AG04449 (cell line): ENCODE results near the gene TEF.

Experiments used
- CTCF ChIA-PET: fragments of 350-600 bp; formaldehyde crosslinking; extraction: SDS; loops from one replicate; lab custom pipeline; 2021; ENCODE audit warnings: antibody characterized with exemption; lab: Yijun Ruan, JAX
- POLR2A ChIA-PET: fragments of 400-600, 350-600 bp; formaldehyde crosslinking; extraction: SDS; loops from one replicate; lab custom pipeline; 2020; ENCODE audit warnings: antibody characterized with exemption, inconsistent platforms; lab: Yijun Ruan, JAX
- DNase-seq: peaks from one replicate; pipeline ENCODE4 v3.0.0-alpha.2; 2010; ENCODE audit warnings: low read depth, low spot score
- H3K4me3 ChIP-seq: 2 replicates; pipeline ENCODE4 v1.5.1; 2011; ENCODE audit warnings: low read depth, mild to moderate bottlenecking, control low read depth, low read length
- TF ChIP-seq, protein P1 (sequence below): IDR thresholded peaks from one replicate; pipeline ENCODE4 v1.5.1; 2011; ENCODE audit warnings: mild to moderate bottlenecking, moderate library complexity, low read length, control low read depth, inconsistent platforms; ENCODE audit not compliant: insufficient read depth; ENCODE audit errors: missing control alignments

TEF gene

DNA sequence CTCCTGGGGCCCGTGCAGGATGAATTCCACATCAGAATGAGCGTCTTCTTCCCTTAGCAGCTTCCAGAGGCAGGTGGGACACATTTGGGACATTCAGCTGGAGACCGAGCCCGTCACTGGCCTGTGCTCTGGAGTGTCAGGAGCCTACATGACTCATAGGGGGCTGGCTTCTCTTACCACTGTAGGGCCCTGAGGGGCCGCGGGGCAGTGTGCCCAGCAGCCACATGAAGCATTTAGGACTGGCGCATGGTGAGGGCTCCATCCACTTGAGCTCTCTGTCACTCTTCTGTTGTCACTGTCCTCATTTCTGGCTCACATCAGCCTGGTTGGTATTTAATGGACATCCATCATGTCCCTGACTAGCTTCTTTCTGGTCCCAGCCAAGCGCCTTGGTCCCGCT lies 38.0 kb upstream of the TEF start:
- TF ChIP-seq, protein P1, sequence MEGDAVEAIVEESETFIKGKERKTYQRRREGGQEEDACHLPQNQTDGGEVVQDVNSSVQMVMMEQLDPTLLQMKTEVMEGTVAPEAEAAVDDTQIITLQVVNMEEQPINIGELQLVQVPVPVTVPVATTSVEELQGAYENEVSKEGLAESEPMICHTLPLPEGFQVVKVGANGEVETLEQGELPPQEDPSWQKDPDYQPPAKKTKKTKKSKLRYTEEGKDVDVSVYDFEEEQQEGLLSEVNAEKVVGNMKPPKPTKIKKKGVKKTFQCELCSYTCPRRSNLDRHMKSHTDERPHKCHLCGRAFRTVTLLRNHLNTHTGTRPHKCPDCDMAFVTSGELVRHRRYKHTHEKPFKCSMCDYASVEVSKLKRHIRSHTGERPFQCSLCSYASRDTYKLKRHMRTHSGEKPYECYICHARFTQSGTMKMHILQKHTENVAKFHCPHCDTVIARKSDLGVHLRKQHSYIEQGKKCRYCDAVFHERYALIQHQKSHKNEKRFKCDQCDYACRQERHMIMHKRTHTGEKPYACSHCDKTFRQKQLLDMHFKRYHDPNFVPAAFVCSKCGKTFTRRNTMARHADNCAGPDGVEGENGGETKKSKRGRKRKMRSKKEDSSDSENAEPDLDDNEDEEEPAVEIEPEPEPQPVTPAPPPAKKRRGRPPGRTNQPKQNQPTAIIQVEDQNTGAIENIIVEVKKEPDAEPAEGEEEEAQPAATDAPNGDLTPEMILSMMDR = no peak
- POLR2A ChIA-PET = no interaction called here
- CTCF ChIA-PET = interaction anchor here (1.2 to 1.9 kb wide), 2 partner anchors 10 to 27 kb away, joined by 3 to 4 read pairs; no protein-coding TSS in a partner anchor
- H3K4me3 ChIP-seq = no peak overlapping the region
- no peak for DNase-seq

GRCh38 chr22:41344189-41344788 lies 37.5 kb upstream of the TEF start:
- ChIA-PET POLR2A (interaction anchor here (0.5 kb wide), 1 partner anchor 85 kb away, joined by 4 read pairs; no protein-coding TSS in a partner anchor), CTCF (interaction anchor here (1.2 to 1.9 kb wide), 3 partner anchors 10 to 173 kb away, joined by 3 to 4 read pairs (median 3); no protein-coding TSS in a partner anchor)
- TF ChIP-seq, protein P1 = no peak
- no peak for DNase-seq
- no peak overlapping the region for H3K4me3 ChIP-seq

GRCh38 chr22:41345807-41346335 lies 35.9 kb upstream of the TEF start:
- DNase-seq = no peak
- no peak overlapping the region for H3K4me3 ChIP-seq
- ChIA-PET CTCF (interaction anchor here (1.4 kb wide), 1 partner anchor 172 kb away, joined by 3 read pairs; no protein-coding TSS in a partner anchor), POLR2A (no interaction called here)
- TF ChIP-seq, protein P1 = no peak

- ChIA-PET CTCF (interaction anchor here (1.2 kb wide), 1 partner anchor 170 kb away, joined by 4 read pairs; no protein-coding TSS in a partner anchor), POLR2A (interaction anchor here (0.7 kb wide), 1 partner anchor 100 kb away, joined by 3 read pairs; the partner anchor contains the start of gene TOB2)
- H3K4me3 ChIP-seq = no peak overlapping the region
- TF ChIP-seq, protein P1 = no peak
- no peak for DNase-seq
Observed at GRCh38 chr22:41347066-41347859, 34.5 kb upstream of the TEF start.

GRCh38 chr22:41348964-41349484 lies 32.7 kb upstream of the TEF start:
- ChIA-PET POLR2A (no interaction called here), CTCF (no interaction called here)
- H3K4me3 ChIP-seq = no peak overlapping the region
- no peak for DNase-seq
- TF ChIP-seq, protein P1 = no peak

DNA sequence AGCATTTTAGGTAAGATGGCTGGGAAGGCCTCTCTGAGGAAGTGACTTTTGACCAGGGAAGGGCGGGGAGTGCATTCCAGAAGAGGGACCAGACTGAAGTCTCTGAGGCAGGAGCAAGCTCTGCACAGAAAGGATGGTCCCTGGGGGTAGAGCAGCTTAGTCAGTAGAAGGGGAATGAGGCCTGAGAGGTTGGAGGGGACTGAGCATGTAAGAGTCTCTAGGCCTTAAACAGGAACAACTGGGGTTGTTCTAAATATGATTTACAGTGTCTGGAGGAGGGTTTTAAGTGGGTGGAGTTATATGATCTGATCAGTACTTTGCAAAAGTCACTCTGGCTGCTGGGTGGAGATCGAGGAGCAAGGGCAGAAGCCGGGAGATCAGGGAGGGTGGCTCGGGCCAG lies 31.7 kb upstream of the TEF start:
- CTCF ChIA-PET = no interaction called here
- H3K4me3 ChIP-seq = no peak overlapping the region
- DNase-seq = no peak
- TF ChIP-seq, protein P1 = no peak
- POLR2A ChIA-PET = no interaction called here
